Common myeloid progenitor, CD34-positive (primary cell): ENCODE measurements around the gene PIH1D1.

Experiments
- CTCF ChIA-PET: fragments of 350-600 bp; sonication (Branson Sonifier 250); formaldehyde crosslinking; loops from one replicate; lab custom pipeline; 2021; ENCODE audit warnings: antibody characterized with exemption; lab: Charles Lee
- POLR2A ChIA-PET: fragments of 350-600 bp; sonication (Branson Sonifier 250); formaldehyde crosslinking; loops from one replicate; lab custom pipeline; 2021; ENCODE audit warnings: antibody characterized with exemption; lab: Charles Lee
- DNase-seq, 3 donors: peaks; one replicate each; pipeline versions ENCODE4 v3.0.0 to v3.0.0-alpha.2; 2013
- H3K27ac ChIP-seq, 2 experiments: 1 replicate in 1 of 2; 2 replicates in 1 of 2; pipeline ENCODE4 v1.7.0; 2013; ENCODE audit warnings: inconsistent platforms in 2 of 2, low read length in 2 of 2, mild to moderate bottlenecking in 2 of 2, low read depth in 1 of 2, moderate library complexity in 1 of 2; ENCODE audit not compliant: severe bottlenecking in 2 of 2, insufficient read depth in 1 of 2, poor library complexity in 1 of 2
- H3K27me3 ChIP-seq, 5 experiments: replicated peaks in 2 of 5; 1 replicate in 3 of 5; 2 replicates in 2 of 5; pipeline versions ENCODE4 v1.6.1 to v1.7.0; 2013; ENCODE audit warnings: low read length in 4 of 5, mild to moderate bottlenecking in 2 of 5, moderate library complexity in 2 of 5, inconsistent platforms in 1 of 5; ENCODE audit not compliant: insufficient read depth in 5 of 5, control insufficient read depth in 4 of 5
- H3K36me3 ChIP-seq, 4 experiments: 1 replicate in 2 of 4; 2 replicates in 2 of 4; pipeline versions ENCODE4 v1.6.1 to v1.7.0; 2013; ENCODE audit warnings: low read length in 3 of 4, control low read depth in 1 of 4, mild to moderate bottlenecking in 1 of 4; ENCODE audit not compliant: control insufficient read depth in 4 of 4, insufficient read depth in 4 of 4
- H3K4me1 ChIP-seq, 4 experiments: 1 replicate in 3 of 4; 2 replicates in 1 of 4; pipeline versions ENCODE4 v1.6.1 to v1.7.1; 2013; ENCODE audit warnings: low read length in 3 of 4, mild to moderate bottlenecking in 3 of 4, control low read depth in 1 of 4, inconsistent platforms in 1 of 4, moderate library complexity in 1 of 4; ENCODE audit not compliant: control insufficient read depth in 4 of 4, insufficient read depth in 4 of 4; ENCODE audit errors: control extremely low read depth in 1 of 4
- H3K4me3 ChIP-seq, 7 experiments: 1 replicate in 4 of 7; 2 replicates in 3 of 7; pipeline versions ENCODE4 v1.5.1 to v1.7.0; 2013; ENCODE audit warnings: mild to moderate bottlenecking in 7 of 7, low read length in 6 of 7, moderate library complexity in 6 of 7, inconsistent platforms in 2 of 7, low read depth in 2 of 7, control low read depth in 1 of 7; ENCODE audit not compliant: insufficient read depth in 4 of 7, control insufficient read depth in 1 of 7; ENCODE audit errors: extremely low read depth in 1 of 7
- H3K9me3 ChIP-seq, 5 experiments: 1 replicate in 4 of 5; 2 replicates in 1 of 5; pipeline versions ENCODE4 v1.6.1 to v1.7.1; 2013; ENCODE audit warnings: low read length in 4 of 5, mild to moderate bottlenecking in 2 of 5, inconsistent platforms in 1 of 5, low read depth in 1 of 5, moderate library complexity in 1 of 5; ENCODE audit not compliant: control insufficient read depth in 4 of 5, insufficient read depth in 2 of 5; ENCODE audit errors: control extremely low read depth in 1 of 5
- WGBS: methylation state at CpG from one replicate; pipeline ENCODE4 v1.1.5; 2013; ENCODE audit not compliant: insufficient coverage; 5-methylcytosine and 5-hydroxymethylcytosine counted together

Gene PIH1D1

DNA sequence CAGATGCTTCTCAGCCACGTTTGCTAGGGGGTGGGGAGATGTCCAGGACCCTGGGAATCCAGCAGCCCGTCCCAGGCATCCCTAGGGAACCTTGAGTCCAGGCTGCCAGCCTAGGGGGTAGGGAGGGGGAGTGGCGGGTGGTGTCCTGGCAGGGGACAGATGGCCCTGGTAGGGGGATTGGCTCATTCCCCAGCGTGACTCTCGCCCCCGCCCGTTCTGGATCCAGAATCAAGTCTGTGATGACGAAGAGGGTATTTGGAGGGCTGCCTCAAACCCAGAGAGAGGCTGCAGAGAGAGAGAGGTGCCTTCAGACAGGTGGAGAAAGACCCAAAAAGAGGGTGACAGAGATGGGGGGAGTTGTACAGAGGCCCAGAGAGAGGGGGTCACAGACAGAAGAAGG is 14.4 kb downstream of the PIH1D1 start:
- peaks cover 2 to 100% (median 66%) of the 10 kb centered on the region in 5 experiments for H3K27me3 ChIP-seq
- H3K4me3 ChIP-seq = no peak overlapping the region
- DNase-seq = no peak
- H3K27ac ChIP-seq = no peak overlapping the region
- 35% methylated on average over 5 of the region's 8 CpGs for WGBS
- peaks cover 0 to 3% (median 0%) of the 10 kb centered on the region in 5 experiments for H3K9me3 ChIP-seq
- H3K36me3 ChIP-seq = no peaks in the 10 kb centered on the region
- CTCF ChIA-PET = interaction anchor here (1.2 kb wide), 1 partner anchor 240 kb away, joined by 3 read pairs; the partner anchor contains the start of gene PRMT1
- POLR2A ChIA-PET = no interaction called here
- H3K4me1 ChIP-seq = peaks cover 0 to 22% (median 9%) of the 10 kb centered on the region in 4 experiments

DNA sequence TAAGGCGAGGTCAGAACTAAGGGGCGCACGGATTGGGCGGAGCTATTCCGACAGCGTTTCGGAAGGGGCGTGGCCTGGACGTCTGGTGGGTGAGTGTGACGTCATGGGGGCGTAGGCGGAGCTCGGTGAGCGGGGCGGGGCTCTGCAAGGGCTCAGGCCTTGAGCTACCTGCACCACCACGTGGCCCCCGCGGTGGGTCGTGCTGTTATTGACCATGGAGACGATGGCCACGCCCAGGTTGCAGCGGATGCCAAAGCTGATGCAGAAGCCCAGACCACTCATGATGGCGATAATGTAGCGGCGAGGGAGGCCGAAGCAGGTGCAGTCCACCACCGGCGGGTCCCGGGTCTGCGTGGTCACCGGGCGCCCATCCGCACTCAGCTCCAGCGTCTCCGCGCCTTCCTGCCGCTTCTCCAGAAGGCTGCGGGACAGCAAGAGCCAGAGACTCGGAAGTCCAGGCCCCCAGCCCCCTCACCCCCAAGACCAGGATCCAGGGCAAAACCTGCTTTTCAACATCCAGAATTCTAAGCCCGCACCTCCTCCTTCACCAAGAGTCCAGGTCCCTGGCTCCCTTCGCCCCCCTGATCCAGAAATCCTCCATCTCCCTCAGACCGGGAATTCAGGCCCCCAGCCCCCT is 15.1 kb downstream of the PIH1D1 start:
- WGBS = 10% methylated on average over 42 of the region's 42 CpGs
- peak; percentile 76 to 77 (median 77) for DNase-seq
- H3K9me3 ChIP-seq = peaks cover 0 to 4% (median 0%) of the 10 kb centered on the region in 5 experiments
- H3K27me3 ChIP-seq = peaks cover 2 to 100% (median 65%) of the 10 kb centered on the region in 5 experiments
- no peak overlapping the region for H3K27ac ChIP-seq
- ChIA-PET CTCF (interaction anchor here (1.1 to 1.2 kb wide), 2 partner anchors 8 to 241 kb away, joined by 3 to 5 read pairs; partner anchors contain the start of gene PRMT1), POLR2A (interaction anchor here (0.7 kb wide), 1 partner anchor 20 kb away, joined by 3 read pairs; no protein-coding TSS in a partner anchor)
- H3K36me3 ChIP-seq = no peaks in the 10 kb centered on the region
- H3K4me3 ChIP-seq = peak overlapping the region in 2 of 7 experiments; percentile 10 to 36
- peaks cover 0 to 16% (median 7%) of the 10 kb centered on the region in 4 experiments for H3K4me1 ChIP-seq

DNA sequence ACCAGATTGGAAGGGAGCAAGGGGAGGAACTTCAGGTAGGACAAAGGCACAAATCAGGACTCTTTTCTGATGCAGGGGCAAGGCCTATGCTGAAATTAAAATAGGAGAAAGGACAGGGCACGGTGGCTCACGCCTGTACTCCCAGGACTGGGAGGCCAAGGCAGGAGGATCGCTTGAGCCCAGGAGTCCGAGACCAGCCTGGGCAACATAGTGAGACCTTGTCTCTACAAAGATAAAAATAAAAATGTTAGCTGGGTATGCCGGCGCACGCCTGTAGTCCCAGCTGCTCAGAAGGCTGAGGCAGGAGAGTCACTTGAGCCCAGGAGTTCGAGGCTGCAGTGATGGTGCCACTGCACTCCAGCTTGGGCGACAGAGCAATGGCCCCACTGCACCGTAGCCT is 15.9 kb downstream of the PIH1D1 start:
- peaks cover 0 to 4% (median 0%) of the 10 kb centered on the region in 5 experiments for H3K9me3 ChIP-seq
- DNase-seq = no peak
- POLR2A ChIA-PET = no interaction called here
- CTCF ChIA-PET = interaction anchor here (1.1 to 1.2 kb wide), 2 partner anchors 9 to 241 kb away, joined by 3 to 5 read pairs; partner anchors contain the start of gene PRMT1
- WGBS = 91% methylated on average over 10 of the region's 10 CpGs
- peaks cover 2 to 100% (median 68%) of the 10 kb centered on the region in 5 experiments for H3K27me3 ChIP-seq
- H3K36me3 ChIP-seq = no peaks in the 10 kb centered on the region
- H3K27ac ChIP-seq = no peak overlapping the region
- H3K4me1 ChIP-seq = peaks cover 0 to 15% (median 4%) of the 10 kb centered on the region in 4 experiments
- no peak overlapping the region for H3K4me3 ChIP-seq

DNA sequence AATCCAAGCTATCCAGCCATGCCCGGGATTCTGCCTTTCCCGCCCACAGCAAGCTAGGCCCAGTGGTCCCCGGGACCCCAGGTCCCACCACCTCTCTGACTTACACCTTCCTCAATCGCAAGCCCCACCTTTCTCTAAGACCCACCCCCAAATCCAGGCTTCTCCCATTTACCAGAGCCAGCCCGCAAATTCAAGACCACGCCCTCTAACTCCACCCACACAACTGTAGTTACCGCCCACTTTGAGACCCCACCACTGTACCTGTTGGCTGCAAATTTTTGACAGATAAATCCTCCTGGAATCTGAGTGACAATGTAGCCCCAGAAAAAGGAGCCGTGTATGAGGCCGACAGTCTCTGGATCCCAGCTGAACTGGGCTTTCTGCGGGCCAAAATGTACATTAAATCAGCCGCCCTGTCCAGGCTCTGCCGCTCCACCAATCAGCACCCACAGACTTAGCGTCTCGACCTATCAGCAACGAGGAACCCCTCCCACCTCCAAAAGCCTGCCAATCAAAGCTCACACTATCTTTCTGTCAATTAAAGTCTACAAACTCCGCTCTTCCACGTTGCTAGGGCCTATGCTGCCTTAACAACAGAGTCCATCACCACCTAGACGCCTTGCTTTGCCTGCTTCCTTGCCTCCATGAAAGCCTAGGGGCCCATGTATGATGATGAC is 16.6 kb downstream of the PIH1D1 start:
- peaks cover 0 to 4% (median 0%) of the 10 kb centered on the region in 5 experiments for H3K9me3 ChIP-seq
- no peak overlapping the region for H3K4me3 ChIP-seq
- H3K36me3 ChIP-seq = no peaks in the 10 kb centered on the region
- CTCF ChIA-PET = no interaction called here
- H3K4me1 ChIP-seq = peaks cover 0 to 15% (median 4%) of the 10 kb centered on the region in 4 experiments
- H3K27ac ChIP-seq = no peak overlapping the region
- DNase-seq = peak; percentile 28 to 44 (median 34)
- H3K27me3 ChIP-seq = peaks cover 2 to 100% (median 62%) of the 10 kb centered on the region in 5 experiments
- POLR2A ChIA-PET = no interaction called here
- WGBS = 94% methylated on average over 14 of the region's 18 CpGs

DNA sequence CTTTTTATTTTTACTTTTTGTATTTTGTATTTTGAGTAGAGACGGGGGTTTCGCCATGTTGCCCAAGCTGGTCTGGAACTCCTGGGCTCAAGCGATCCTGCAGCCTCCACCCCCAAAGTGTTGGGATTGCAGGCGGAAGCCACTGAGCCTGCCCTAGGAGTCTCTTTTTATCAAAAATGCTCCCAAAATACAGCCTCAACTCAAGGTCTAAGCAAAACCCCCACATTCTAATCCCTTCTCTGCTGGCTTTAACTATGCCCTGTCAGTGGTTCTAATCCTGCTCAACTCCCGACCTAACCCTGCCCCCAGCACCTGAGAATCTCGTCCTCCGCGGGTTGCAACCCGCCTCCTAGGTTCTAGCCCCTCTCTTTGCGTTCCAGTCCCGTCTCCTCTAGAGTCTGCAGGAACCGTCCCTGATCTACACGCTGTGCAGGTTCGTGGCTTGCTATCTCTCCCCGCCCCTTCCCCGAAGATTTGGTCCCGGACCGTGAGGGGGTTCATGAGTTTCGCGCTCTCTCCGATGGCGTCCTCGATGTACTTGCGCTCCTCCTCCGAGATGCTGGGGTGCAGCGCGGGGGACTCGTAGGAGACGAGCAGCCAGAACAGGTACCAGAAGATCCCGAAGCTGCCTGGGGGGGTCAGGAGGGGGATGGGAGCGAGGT is 18.2 kb downstream of the PIH1D1 start:
- H3K4me1 ChIP-seq = peaks cover 0 to 18% (median 6%) of the 10 kb centered on the region in 4 experiments
- H3K27ac ChIP-seq = no peak overlapping the region
- H3K36me3 ChIP-seq = no peaks in the 10 kb centered on the region
- ChIA-PET POLR2A (no interaction called here), CTCF (interaction anchor here (1.4 kb wide), 1 partner anchor 14 kb away, joined by 8 read pairs; no protein-coding TSS in a partner anchor)
- peaks cover 0 to 4% (median 0%) of the 10 kb centered on the region in 5 experiments for H3K9me3 ChIP-seq
- peaks cover 0 to 99% (median 61%) of the 10 kb centered on the region in 5 experiments for H3K27me3 ChIP-seq
- no peak overlapping the region for H3K4me3 ChIP-seq
- no peak for DNase-seq
- 11% methylated on average over 22 of the region's 31 CpGs for WGBS

DNA sequence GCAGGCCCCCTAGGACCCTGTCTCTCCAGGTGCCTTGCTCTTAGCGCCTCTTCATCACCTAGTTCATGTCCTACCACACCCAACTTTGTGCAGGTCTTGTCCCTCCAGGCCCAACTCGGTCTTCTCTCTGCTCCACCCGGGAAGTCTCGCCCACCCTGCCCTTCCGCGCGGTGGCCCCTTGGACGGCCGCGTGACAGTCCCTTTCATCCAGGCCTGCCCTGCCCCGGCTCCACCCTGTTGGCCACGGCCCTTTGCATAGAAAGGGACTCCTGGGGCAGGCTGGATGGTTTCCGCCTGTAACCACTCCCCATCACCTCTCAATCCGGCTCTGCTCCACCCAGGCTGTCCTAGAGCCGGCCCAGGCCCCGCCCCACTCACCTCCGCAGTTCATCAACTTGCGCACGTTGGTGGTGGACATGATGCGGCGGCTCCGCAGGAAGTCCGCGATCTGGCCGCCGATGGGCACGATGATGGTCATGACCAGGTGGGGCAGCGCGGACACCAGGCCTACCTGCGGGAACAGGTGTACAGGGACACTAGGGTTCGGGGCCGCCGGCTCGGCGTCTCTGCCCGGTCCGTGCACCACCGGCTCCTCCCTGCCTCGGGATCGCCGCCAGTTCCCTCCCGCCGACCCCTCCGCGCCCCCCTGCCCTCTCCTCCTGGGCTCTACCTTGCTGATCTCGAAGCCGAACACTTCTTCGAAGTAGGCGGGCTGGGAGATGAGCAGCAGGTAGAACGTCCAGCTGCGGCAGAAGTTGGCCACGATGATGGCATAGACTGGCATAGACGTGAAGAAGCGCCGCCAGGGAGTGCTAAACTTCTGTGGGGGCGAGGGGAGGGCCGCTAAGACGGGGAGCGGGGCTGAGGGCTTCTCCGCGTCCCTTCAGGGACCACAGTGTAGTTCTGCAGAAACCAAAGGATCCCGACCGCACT is 19.2 kb downstream of the PIH1D1 start:
- no peak for DNase-seq
- POLR2A ChIA-PET = no interaction called here

More for the DNA sequence above, 19.2 kb downstream of the PIH1D1 start:
- 13% methylated on average over 56 of the region's 63 CpGs for WGBS
- Histone ChIP-seq H3K4me3 (no peak overlapping the region), H3K27ac (no peak overlapping the region), H3K27me3 (peaks cover 0 to 99% (median 60%) of the 10 kb centered on the region in 5 experiments), H3K36me3 (no peaks in the 10 kb centered on the region), H3K9me3 (peaks cover 0 to 4% (median 0%) of the 10 kb centered on the region in 5 experiments), H3K4me1 (peaks cover 0 to 26% (median 13%) of the 10 kb centered on the region in 4 experiments)
- CTCF ChIA-PET = interaction anchor here (0.7 to 1.2 kb wide), 3 partner anchors 11 to 41 kb away, joined by 3 to 4 read pairs (median 3); no protein-coding TSS in a partner anchor
